Measurements from ENCODE around the gene ZNF836.

Gene ZNF836

DNA sequence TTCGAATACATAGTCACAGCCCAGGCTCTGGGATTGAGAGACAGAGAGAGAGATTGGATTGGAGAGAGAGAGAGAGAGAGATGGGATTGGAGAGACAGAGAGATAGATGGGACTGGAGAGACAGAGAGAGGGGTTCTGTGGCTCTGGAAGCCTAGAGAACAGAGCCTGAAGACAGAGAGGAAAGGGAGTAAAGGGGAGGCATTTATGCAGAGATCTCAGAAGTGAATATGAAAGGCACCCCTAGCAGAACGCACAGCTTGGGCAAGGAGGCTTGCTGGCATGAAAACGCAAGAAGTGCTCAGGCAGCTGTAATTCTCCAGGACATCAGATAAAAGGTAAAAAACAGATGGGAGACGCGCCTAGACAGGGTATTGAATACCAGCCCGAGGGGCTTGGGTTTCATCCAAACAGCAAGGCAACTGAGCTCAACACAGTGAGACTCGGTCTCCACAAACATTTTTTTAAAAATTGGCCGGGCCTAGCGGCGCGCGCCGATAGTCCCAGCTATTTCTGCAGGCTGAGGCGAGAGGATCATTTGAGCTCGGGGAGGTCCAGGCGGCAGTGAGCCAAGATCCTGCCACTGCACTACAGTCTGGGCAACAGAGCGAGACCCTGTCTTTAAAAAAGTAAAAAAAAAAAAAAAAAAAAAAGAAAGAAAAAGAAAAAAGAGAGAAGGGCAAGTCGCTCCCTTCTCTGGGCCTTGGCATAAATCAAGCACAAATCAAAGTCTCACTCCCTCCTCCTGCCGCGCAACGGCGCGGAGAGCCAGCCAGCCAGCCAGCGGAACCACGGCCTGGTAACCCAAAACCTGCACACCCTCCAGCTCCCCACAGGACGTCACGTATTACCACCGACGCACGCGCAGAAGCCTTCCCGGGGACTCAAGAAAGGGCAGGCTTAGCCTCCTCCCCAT lies 17.7 kb upstream of the ZNF836 start:
- no peak for DNase-seq (ENCODE audit: low spot score)

DNA sequence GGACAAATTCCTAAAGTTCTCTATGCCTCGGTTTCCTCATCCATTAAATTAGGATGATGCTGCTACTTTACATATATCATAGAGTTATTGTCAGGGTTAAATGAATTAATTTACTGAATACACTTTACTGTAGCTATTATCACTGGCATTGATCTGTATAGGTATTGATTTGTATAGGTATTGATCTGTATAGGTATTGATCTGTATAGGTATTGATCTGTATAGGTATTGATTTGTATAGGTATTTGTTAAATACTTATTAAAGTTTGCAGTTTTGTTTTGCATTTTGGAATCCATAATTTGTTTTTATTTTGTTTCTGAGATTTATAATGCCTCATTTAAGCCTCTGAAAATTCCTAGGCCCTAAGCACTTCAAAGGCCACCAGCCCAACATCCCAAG lies 16.0 kb upstream of the ZNF836 start:
- DNase-seq (ENCODE audit: low spot score) = no peak

DNA sequence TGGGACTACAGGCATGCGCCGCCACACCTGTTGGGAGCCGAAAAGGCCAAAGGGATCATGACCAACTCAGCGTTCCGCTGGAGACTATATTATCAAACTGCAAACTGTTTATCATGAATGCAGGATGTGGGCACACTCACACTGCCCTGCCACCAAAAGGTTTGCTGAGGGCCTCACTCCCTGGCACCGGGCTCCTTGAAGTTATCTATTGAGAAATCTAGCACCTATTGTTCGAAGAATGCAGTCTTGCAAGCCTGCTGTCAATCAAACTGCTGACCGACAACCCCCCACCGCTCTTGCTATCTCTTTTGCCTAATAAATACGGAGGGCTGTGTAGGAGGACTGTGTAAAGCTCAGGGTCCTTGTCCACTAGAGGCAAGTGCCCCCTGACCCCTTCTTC lies 5.2 kb upstream of the ZNF836 start:
- DNase-seq (ENCODE audit: low spot score) = no peak

DNA sequence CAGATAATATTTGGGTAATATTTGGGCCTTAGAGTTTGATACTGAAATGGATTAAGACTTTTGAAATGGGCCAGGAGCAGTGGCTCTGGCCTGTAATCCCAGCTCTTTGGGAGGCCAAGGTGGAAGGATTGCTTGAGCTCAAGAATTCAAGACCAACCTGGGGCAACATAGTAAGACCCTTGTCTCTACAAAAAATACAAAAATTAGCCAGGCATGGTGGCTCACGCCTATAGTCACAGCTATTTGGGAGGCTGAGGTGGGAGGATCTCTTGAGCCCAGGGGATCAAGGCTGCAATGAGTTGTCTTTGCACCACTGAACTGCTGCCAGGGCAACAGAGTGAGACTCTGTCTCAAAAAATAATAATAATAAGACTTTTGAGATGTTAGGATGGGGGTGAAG lies 926 bp upstream of the ZNF836 start:
- DNase-seq (ENCODE audit: low spot score) = no peak

DNA sequence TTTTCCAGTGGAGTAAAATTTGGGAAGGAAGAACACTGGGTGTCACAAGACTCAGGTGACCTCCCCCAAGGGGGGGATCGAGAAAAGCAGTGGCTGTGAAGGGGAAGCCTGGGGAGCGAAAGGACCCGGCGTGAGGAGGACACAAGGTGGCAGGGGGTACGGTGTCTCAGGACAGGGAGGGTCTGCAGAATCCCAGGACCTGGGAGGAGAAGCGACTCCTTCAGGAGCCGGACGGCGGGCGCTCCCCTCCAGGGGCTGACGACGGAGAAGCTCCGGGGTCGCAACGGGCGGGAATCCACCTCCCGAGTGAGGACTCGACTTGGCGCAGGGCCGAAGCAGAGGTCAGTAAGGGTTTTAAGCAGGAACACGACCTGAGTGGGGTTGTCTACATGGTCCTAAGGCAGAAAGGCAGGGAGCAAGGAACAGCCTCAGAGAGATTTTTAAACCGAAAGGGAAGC lies 529 bp downstream of the ZNF836 start:
- DNase-seq (ENCODE audit: low spot score) = no peak

DNA sequence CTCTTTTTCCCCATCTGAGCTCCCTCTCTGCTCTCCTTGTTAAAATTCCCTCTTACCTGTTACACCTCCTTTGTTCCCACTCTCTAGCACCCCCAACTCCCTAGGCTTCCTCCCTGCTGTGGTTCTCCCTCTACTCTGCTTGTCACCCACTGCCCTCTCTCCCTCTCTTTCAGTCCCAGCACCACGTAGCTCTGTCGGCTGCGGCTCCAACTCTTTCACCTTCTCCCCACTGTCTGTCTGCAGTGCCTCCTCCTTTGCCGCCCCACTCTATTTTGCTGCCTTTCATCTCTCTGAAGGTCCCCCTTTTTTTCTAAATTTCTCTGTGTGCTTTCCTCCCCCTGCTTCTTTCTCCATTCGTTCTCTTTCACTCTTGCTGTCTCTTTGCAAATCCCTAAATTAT lies 1.1 kb downstream of the ZNF836 start:
- no peak for DNase-seq (ENCODE audit: low spot score)

DNA sequence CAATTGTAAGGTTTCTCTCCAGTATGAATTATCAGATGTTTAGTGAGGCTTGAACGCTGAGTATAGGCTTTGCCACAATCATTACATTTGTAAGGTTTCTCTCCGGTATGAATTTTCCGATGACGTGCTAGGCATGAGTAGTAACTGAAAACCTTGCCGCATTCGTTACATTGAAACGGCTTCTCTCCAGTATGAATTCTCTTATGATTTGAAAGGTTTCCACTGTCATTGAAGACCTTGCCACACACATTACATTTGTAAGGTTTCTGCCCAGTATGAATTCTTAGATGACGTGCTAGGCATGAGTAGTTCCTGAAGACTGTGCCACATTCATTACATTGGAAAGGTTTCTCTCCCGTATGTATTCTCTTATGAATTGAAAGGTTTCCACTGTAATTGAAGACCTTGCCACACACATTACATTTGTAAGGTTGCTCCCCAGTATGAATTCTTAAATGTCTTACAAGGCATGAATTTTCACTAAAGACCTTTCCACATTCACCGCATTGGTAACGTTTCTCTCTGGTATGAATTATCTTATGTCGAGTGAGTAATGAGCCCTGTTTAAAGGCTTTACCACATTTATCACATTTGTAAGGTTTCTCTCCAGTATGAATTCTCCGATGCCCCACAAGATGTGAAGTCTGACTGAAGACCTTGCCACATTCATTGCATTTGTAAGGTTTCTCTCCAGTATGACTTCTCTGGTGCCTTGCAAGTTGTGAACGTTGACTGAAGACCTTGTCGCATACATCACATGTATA lies 15.6 kb downstream of the ZNF836 start:
- DNase-seq (ENCODE audit: low spot score) = no peak

DNA sequence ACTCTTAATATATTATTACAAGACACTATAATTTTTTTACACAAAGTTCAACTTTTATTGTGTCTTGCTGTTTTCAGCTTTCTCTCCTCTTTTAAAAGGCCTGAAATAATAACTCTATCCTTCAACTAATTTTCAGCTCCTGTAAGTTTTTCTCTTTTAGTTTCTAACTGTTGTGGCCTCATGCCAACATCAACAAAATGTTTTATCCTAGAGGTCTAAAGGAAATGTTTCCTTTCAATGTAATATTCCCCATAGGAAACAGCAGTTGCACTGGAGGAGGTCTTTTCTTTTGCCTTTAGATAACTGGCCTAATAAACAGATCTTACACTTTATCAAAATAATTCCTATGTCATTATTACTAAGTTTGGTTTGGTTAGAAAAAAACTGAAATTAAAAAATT lies 23.2 kb downstream of the ZNF836 start:
- no peak for DNase-seq (ENCODE audit: low spot score)

DNA sequence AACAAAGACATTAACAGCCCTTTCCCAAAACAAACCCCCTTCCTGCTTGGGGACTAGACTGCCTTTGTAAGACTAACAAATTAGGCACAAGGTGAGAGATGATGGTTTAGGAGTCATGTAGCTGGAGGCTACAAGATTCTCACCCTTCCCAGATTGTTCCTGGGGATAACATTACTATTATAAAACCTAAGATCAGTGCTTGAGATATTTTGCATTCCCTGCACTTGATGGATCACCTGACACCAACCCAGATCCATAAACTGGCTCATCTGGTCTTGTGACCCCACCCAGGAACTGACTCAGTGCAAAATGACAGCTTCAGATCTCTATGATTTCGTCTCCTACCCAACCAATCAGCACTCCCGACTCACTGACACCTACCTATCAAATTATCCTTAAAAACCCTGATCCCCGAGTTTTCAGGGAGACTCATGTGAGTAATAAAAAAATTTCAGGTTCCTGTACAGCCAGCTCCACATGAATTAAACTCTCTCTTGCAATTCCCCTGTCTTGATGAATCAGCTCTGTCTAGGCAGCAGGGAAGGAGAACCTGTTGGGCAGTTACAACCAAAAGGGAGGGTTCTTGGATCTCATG lies 29.3 kb downstream of the ZNF836 start:
- no peak for DNase-seq (ENCODE audit: low spot score)

DNA sequence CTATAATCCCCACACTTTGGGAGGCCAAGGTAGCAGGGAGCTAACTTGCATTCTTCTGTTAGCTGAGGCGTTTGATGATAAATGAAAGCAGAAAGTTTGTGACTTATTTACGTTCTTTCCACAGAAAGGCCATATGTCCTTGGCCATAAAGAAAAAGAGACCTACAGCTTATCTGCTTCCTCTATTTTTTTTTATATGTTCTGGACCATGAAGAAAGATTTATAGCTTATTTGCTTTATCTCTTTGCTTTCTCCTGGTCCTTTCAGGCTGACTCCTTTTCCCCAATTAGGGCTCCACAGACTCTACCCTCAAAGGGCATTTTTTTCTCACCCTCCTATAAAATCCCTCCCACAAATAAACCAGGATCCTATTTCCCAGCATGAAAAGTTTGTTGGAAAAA lies 30.2 kb downstream of the ZNF836 start:
- DNase-seq (ENCODE audit: low spot score) = no peak

DNA sequence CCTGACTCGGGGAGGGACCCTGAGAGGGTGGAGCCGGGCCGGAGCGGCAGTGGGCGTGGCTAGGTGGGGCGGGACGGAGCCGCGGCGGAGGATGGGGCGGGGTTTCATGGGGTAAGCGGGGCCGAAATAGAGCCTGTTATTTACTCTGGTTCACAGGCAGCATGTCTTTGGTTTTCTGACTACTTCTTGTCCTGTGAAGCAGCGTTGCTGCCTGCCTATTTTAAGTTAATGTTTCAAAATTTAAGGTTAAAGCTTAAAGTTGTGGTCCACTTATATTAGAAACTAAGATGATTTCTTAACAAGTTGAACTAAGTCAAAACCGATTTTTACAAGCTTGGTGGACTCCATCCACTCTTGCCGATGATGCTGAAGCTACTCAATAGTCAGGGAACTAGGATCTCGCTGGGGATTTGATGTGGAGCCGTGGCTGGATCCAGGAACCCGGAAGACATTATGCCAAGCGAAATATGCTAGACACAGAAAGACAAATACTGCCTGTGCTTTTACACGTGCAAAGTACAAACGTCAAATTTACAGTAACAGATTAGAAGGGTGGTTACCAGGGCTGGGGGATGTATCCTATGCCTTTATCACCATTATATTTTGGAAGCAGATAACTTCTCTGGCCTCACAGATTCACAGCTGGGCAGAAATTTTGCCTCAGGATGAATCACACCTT lies 31.2 kb downstream of the ZNF836 start:
- no peak for DNase-seq (ENCODE audit: low spot score)

DNA sequence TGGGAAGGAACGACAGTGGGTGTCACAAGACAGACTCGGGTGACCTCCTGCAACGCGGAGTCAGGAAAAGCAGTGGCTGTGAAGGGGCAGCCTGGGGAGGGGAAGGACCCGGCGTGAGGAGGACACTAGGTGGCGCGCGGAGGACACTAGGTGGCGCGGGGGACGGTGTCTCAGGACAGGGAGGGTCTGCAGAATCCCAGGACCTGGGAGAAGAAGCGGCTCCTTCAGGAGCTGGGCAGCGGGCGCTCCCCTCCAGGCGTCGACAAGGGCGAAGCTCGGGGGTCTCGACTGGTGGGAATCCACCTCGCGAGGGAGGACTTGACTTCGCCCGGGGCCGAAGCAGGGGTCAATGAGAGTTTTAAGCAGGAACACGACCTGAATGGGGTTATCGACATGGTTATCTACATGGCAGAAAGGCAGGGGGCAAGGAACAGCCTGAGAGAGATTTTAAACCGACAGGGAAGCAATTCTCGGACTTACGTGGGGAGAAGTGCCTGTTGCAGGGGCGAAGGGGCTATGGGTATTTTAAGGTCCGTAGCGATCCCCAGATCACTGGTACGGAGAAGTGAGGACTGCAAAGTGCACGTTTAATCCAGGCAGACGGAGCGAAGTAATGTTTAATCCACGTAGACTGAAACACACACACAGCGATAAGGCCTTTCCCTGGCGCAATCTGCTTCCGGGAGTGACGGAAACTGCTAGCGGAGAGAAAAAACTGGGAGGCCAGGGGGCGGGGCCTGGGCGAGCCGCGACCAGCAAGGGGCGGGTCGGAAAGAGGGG lies 32.0 kb downstream of the ZNF836 start, which contains the start of gene ZNF616:
ZNF616 (minus strand) TSS at position 687 of the 780 bp plus-strand sequence. CDS start 9,426 bp downstream, outside the sequence.
- peak; percentile 92 for DNase-seq (ENCODE audit: low spot score)

DNA sequence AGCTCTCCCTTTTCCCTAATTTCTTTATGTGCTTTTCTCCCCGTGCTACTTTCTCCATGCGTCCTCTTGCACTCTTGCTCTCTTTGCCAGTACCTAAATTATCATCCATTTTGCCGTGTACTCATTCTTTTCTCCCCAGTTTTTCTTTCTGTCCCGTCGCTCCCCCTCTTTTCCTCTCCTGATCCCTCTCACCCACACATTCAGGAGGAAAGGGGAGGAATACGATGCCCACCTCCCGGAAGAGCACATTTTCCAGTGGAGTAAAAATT lies 32.5 kb downstream of the ZNF836 start:
- no peak for DNase-seq (ENCODE audit: low spot score)

DNA sequence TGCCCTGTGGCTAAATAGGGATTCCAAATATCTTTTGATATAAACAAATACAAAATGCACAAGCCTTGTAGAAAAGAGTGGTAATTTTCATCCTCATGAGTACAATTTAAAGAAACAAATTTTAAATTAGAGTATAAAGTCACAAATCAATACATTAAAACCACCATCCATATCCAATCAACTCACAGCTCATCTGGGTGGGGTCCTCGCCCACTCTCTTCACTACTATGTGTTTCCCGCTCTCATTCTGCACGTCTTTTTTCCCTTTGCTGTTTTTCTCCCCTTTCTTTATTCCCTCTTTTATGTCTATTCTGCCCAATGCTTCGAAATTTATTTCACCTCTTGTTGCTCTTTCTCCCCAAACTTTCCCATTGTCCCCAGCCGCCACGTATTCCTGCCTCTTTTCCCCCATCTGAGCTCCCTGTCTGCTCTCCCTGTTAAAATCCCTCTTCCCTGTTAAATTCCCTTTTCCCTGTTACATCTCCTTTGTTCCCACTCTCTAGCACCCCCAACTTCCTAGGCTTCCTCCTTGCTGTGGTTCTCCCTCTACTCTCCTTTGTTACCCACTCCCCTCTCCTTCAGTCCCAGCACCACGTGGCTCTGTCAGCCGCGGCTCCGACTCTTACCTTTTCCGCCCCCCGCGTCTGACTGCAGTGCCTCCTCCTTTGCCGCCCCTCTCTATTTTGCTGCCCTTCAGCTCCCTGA lies 33.0 kb downstream of the ZNF836 start:
- no peak for DNase-seq (ENCODE audit: low spot score)

DNA sequence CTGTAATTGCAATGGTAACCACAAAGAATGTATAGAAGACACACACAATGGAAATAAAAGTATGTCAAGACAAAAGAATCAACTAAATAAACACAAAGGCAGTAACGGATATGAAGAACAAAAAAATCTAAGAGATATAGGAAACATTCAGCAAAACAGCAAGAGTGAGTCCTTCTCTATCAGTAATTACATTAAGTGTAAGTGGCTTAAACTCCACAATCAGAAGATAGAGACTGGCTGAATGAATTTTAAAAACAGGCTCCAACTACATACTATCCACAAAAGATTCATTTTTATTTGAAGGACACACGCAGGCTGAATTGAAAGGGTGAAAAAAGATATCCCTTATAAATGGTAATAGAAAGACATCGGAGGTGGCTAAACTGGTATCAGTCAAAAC lies 51.1 kb downstream of the ZNF836 start:
- DNase-seq (ENCODE audit: low spot score) = no peak

DNA sequence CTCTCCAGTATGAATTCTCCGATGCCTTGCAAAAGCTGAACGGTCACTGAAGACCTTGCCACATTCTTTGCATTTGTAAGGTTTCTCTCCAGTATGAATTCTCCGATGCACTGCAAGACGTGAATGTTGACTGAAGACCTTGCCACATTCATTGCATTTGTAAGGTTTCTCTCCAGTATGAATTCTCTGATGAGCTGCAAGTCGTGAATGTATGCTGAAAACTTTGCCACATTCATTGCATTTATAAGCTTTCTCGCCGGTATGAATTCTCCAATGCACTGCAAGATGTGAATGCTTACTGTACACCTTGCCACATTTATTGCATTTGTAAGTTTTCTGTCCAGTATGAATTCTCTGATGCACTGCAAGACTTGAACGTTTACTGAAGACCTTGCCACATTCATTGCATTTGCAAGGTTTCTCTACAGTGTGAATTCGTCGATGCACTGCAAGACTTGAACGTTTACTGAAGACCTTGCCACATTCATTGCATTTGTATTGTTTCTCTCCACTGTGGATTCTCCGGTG lies 55.8 kb downstream of the ZNF836 start:
- DNase-seq (ENCODE audit: low spot score) = no peak

DNA sequence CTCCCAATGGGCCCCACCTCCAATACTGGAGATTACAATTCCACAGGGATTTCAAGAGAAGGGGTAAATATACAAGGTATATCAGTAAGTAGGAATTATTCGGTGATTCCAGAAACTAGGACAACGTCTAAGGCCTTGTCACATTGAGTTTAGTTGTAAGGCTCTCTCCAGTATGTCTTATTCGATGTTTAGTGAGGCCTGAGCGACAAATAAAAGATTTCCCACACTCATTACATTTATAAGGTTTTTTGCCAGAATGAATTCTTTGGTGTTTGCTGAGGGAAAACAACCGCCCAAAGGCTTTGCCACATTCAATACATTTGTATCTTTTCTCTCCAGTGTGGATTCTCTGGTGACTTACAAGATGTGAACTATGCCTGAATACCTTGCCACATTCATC lies 56.7 kb downstream of the ZNF836 start:
- no peak for DNase-seq (ENCODE audit: low spot score)

DNA sequence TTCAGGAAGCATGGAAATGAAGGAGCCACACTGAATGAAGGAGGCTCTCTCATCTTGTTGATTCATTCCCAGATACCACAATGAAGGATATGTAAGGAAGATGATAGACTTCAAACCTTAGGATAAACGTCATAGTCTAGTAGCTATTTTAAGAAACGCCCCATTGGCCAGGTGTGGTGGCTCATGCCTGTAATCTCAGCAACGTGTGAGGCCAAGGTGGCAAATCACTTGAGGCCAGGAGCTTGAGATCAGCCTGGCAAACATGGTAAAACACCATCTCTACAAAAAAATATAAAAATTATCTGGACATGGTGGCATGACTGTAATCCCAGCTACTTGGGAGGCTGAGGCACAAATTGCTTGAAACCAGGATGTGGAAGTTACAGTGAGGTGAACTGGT lies 58.8 kb downstream of the ZNF836 start:
- DNase-seq (ENCODE audit: low spot score) = no peak

DNA sequence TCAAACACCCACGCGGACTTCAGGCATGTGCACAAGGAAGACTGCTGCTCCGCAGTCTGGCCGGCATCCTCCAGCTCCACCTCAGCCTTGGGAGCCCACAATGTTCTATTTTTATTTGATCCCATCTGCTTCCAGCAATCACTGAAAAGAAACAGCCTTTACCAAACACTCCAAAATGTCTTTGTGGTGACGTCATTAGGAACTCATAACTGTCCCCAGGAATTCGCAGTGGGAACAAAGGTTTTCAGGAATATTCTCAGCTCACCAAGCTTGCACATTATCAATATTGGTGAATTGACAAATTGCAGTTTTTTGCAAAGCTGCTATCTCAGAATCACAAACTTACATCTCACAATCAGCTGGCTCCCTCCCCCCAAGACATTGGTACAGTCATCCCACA lies 60.6 kb downstream of the ZNF836 start:
- DNase-seq (ENCODE audit: low spot score) = no peak

Data from hematopoietic multipotent progenitor cell treated with erythropoietin and hydrocortisone succinate and interleukin-3 and kit ligand, for 15 days (in vitro differentiated cells).